ENCODE measurements around the gene CD27. TPM values are rescaled to one million over a fixed set of nuclear protein-coding genes. Genes with fewer than 3 reads are reported as not detected.
"Not testable (repeated sequence)": the region's sequence is repeated elsewhere in the genome, so short reads cannot be mapped to it uniquely, and the experiment has no call there.

CD27 gene
- total RNA-seq, 1 experiment from 2014 or later = 0.23 TPM

- in situ Hi-C loops (cut with HindIII; ENCODE audit: low pct_unique_long_range_greater_than_20kb, low sequenced_read_pairs) (no loop called here), intact Hi-C loops (cut with micrococcal nuclease; ENCODE audit: unreplicated experiment) (no loop called here)
- no peak overlapping the region for H3K4me3 ChIP-seq (ENCODE audit: low read depth in 2 of 2, low read length in 2 of 2)
- ATAC-seq = no peak
- TF ChIP-seq SIN3A (IDR thresholded peaks at IDR 0.05; ENCODE audit: borderline replicate concordance, insufficient read depth, low read depth, low read length) (no peak), POLR2AphosphoS5 (IDR thresholded peaks at IDR 0.05; ENCODE audit: low read depth, low read length) (no peak), REST (IDR thresholded peaks at IDR 0.05; ENCODE audit: insufficient read depth in 1 of 2, low read depth in 2 of 2, low read length in 1 of 2) (no peak), CTCF (IDR thresholded peaks at IDR 0.05) (no peak), TCF7L2 (IDR thresholded peaks at IDR 0.05; ENCODE audit: low read depth, low read length) (no peak)
- peaks cover 6% of the 10 kb centered on the region for H3K4me1 ChIP-seq (ENCODE audit: control insufficient read depth, insufficient read depth, low read length)
- no peak for DNase-seq (ENCODE audit: low read depth, low spot score)
- POLR2A ChIA-PET = no interaction called here
- no peaks in the 10 kb centered on the region for H3K9me3 ChIP-seq (ENCODE audit: control insufficient read depth, insufficient read depth, low read depth, low read length)
- CTCF ChIA-PET = no interaction called here
- no peak overlapping the region for H3K27ac ChIP-seq (ENCODE audit: low read length)
- no TSS peak for BruUV-seq (replicated peaks)
- H3K27me3 ChIP-seq (ENCODE audit: control insufficient read depth, insufficient read depth, low read length) = no peaks in the 10 kb centered on the region
- H3K36me3 ChIP-seq (ENCODE audit: control insufficient read depth, insufficient read depth, low read length) = no peaks in the 10 kb centered on the region
These were observed 18.9 kb upstream of the CD27 start for GRCh38 chr12:6425590-6426531.

GRCh38 chr12:6426882-6427671 lies 17.7 kb upstream of the CD27 start:
- CTCF ChIA-PET = no interaction called here
- H3K27me3 ChIP-seq (ENCODE audit: control insufficient read depth, insufficient read depth, low read length) = no peaks in the 10 kb centered on the region
- DNase-seq (ENCODE audit: low read depth, low spot score) (no peak), ATAC-seq (no peak)
- POLR2A ChIA-PET = no interaction called here
- H3K4me1 ChIP-seq (ENCODE audit: control insufficient read depth, insufficient read depth, low read length) = peaks cover 9% of the 10 kb centered on the region
- intact Hi-C loops (cut with micrococcal nuclease; ENCODE audit: unreplicated experiment) (no loop called here), in situ Hi-C loops (cut with HindIII; ENCODE audit: low pct_unique_long_range_greater_than_20kb, low sequenced_read_pairs) (no loop called here)
- H3K9me3 ChIP-seq (ENCODE audit: control insufficient read depth, insufficient read depth, low read depth, low read length) = no peaks in the 10 kb centered on the region
- no TSS peak for BruUV-seq (replicated peaks)
- TF ChIP-seq POLR2AphosphoS5 (IDR thresholded peaks at IDR 0.05; ENCODE audit: low read depth, low read length) (no peak), TCF7L2 (IDR thresholded peaks at IDR 0.05; ENCODE audit: low read depth, low read length) (no peak), REST (IDR thresholded peaks at IDR 0.05; ENCODE audit: insufficient read depth in 1 of 2, low read depth in 2 of 2, low read length in 1 of 2) (no peak), SIN3A (IDR thresholded peaks at IDR 0.05; ENCODE audit: borderline replicate concordance, insufficient read depth, low read depth, low read length) (no peak), CTCF (IDR thresholded peaks at IDR 0.05) (no peak)
- H3K36me3 ChIP-seq (ENCODE audit: control insufficient read depth, insufficient read depth, low read length) = no peaks in the 10 kb centered on the region
- H3K27ac ChIP-seq (ENCODE audit: low read length) = no peak overlapping the region
- H3K4me3 ChIP-seq (ENCODE audit: low read depth in 2 of 2, low read length in 2 of 2) = no peak overlapping the region

GRCh38 chr12:6427796-6428195 lies 17.0 kb upstream of the CD27 start:
- H3K9me3 ChIP-seq (ENCODE audit: control insufficient read depth, insufficient read depth, low read depth, low read length); H3K36me3 ChIP-seq (ENCODE audit: control insufficient read depth, insufficient read depth, low read length); H3K4me1 ChIP-seq (ENCODE audit: control insufficient read depth, insufficient read depth, low read length); POLR2A ChIA-PET; ATAC-seq; in situ Hi-C loops (cut with HindIII; ENCODE audit: low pct_unique_long_range_greater_than_20kb, low sequenced_read_pairs); H3K4me3 ChIP-seq (ENCODE audit: low read depth in 2 of 2, low read length in 2 of 2); H3K27ac ChIP-seq (ENCODE audit: low read length); intact Hi-C loops (cut with micrococcal nuclease; ENCODE audit: unreplicated experiment); DNase-seq (ENCODE audit: low read depth, low spot score); BruUV-seq (replicated peaks); H3K27me3 ChIP-seq (ENCODE audit: control insufficient read depth, insufficient read depth, low read length): not testable (repeated sequence)
- CTCF ChIA-PET = interaction anchor here (0.5 to 0.6 kb wide), 2 partner anchors 14 to 1265 kb away, joined by 5 to 9 read pairs; no protein-coding TSS in a partner anchor
